ENCODE data around the gene EPB41L4A. TPM values are rescaled to one million over a fixed set of nuclear protein-coding genes. Genes with fewer than 3 reads are reported as not detected.

EPB41L4A gene
- total and polyA plus RNA-seq, 2 experiments from 2014 or later = 9.5 to 12.9 TPM

DNA sequence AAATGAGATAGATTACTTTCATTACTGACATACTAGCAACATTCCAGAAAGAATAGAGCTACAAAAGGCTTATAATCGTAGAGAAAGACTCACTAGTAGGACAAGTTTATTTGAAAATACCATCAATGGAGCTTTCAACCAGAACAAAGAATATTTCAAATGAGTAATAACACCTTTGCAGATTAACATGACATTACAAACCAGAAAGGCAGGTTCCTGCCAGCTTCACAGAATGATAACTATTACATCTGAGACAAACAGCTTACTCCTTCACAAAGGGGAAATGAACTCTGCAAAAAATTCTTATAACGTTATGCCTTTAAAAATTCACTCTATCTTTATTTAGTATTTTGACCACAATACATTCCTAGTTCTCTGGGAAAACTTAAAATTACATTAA is 103.1 kb downstream of the EPB41L4A start:
- Histone ChIP-seq H2AFZ (no peak overlapping the region), H3K9me2 (replicated peaks; ENCODE audit: insufficient read depth) (no peaks in the 10 kb centered on the region), H3K9me3 (ENCODE audit: low read depth) (no peaks in the 10 kb centered on the region), H3K4me1 (ENCODE audit: insufficient read depth) (peaks cover 8% of the 10 kb centered on the region), H3K4me3 (no peak overlapping the region), H3K36me3 (replicated peaks; ENCODE audit: insufficient read depth, low read depth) (no peaks in the 10 kb centered on the region), H3K79me2 (no peaks in the 10 kb centered on the region), H3K27me3 (no peaks in the 10 kb centered on the region), H3K4me2 (no peak overlapping the region), H3K27ac (no peak overlapping the region), H4K20me1 (ENCODE audit: insufficient read depth, poor library complexity, severe bottlenecking) (no peaks in the 10 kb centered on the region)
- no peak for DNase-seq (ENCODE audit: low spot score)
- WGBS (ENCODE audit: low lambda C conversion rate, missing lambda C conversion rate) = 57% methylated on average over 2 of the region's 2 CpGs
- TF ChIP-seq EZH2 (IDR thresholded peaks at IDR 0.05; ENCODE audit: borderline replicate concordance) = no peak
- no peak for TF ChIP-seq EZH2phosphoT487 (IDR thresholded peaks at IDR 0.05; ENCODE audit: low read depth, severe bottlenecking, unreplicated experiment)
- TF ChIP-seq, protein P1, sequence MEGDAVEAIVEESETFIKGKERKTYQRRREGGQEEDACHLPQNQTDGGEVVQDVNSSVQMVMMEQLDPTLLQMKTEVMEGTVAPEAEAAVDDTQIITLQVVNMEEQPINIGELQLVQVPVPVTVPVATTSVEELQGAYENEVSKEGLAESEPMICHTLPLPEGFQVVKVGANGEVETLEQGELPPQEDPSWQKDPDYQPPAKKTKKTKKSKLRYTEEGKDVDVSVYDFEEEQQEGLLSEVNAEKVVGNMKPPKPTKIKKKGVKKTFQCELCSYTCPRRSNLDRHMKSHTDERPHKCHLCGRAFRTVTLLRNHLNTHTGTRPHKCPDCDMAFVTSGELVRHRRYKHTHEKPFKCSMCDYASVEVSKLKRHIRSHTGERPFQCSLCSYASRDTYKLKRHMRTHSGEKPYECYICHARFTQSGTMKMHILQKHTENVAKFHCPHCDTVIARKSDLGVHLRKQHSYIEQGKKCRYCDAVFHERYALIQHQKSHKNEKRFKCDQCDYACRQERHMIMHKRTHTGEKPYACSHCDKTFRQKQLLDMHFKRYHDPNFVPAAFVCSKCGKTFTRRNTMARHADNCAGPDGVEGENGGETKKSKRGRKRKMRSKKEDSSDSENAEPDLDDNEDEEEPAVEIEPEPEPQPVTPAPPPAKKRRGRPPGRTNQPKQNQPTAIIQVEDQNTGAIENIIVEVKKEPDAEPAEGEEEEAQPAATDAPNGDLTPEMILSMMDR (IDR thresholded peaks at IDR 0.05; ENCODE audit: poor library complexity) = no peak

DNA sequence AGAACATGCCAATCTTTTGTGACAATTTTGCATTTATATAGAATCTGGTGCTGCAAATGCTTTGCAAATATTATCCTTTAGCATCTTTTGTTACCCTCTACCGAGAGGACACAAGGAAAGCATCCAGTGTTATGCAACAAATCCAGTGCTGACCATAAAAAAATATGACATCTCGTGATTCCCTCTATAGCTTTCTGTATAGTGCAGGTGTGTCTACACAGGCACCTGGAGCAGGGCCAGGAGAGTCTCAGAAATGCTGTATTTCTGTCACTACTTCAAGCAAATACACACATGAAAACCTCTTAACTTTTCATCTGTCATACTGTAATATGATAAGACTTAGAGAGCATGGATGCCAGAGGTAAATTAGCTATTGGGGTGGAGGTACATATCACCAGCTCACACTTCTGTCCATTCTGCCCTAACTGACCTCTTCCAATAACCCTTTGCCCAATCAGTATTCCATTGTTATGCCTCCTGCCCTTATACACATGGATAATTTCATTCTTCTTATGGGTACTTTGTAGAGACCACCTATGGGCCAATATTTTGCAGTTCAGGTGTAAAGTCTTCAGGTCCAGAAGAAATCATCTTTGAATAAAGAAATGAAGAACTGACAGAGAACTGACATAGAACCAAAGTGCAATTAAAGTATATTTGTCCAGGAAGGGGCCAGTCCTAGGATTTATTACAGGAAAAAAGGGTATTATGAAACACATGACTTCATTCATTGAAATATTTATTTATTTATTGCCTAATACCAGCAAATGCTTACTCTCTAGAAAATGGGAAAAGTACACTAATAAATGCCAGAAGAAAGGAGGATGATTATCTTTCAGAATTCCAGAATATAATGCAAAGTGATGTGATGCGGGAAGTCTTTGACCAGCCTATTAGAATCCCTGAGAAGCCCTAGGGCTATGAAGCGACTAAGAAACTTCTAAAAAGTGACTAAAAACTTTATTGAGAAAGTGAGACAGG is 106.5 kb downstream of the EPB41L4A start:
- peaks cover 8% of the 10 kb centered on the region for H3K4me1 ChIP-seq (ENCODE audit: insufficient read depth)
- no peak for DNase-seq (ENCODE audit: low spot score)
- no peaks in the 10 kb centered on the region for H3K9me3 ChIP-seq (ENCODE audit: low read depth)
- no peak overlapping the region for H3K4me3 ChIP-seq
- H2AFZ ChIP-seq = no peak overlapping the region
- no peak for TF ChIP-seq EZH2 (IDR thresholded peaks at IDR 0.05; ENCODE audit: borderline replicate concordance)
- no peak for TF ChIP-seq EZH2phosphoT487 (IDR thresholded peaks at IDR 0.05; ENCODE audit: low read depth, severe bottlenecking, unreplicated experiment)
- TF ChIP-seq, protein P1 (IDR thresholded peaks at IDR 0.05; ENCODE audit: poor library complexity) = no peak
- no peak overlapping the region for H3K27ac ChIP-seq
- 80% methylated on average over 4 of the region's 4 CpGs for WGBS (ENCODE audit: low lambda C conversion rate, missing lambda C conversion rate)
- H3K36me3 ChIP-seq (replicated peaks; ENCODE audit: insufficient read depth, low read depth) = no peaks in the 10 kb centered on the region
- no peaks in the 10 kb centered on the region for H4K20me1 ChIP-seq (ENCODE audit: insufficient read depth, poor library complexity, severe bottlenecking)
- H3K27me3 ChIP-seq = no peaks in the 10 kb centered on the region
- no peaks in the 10 kb centered on the region for H3K79me2 ChIP-seq
- no peaks in the 10 kb centered on the region for H3K9me2 ChIP-seq (replicated peaks; ENCODE audit: insufficient read depth)
- no peak overlapping the region for H3K4me2 ChIP-seq

DNA sequence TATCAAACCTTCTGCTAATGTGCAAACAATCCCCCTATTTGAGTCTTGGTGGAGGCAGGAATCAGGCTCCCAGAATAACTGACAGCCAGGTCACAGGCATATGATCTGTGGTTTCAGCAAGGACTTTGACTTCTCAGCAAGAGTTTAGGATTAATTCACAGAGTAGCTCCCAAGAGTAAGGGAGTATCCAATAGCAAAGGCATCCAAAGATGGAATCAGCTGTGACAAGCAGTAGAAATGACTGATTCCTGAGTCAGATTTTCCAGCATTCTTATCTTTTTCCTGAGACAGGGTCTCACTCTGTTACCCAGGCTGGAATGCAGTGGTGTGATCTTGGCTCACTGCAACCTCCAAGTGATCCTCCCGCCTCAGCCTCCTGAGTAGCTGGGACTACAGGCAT is 108.3 kb downstream of the EPB41L4A start:
- Histone ChIP-seq H3K27me3 (no peaks in the 10 kb centered on the region), H2AFZ (no peak overlapping the region), H3K4me2 (no peak overlapping the region), H3K9me2 (replicated peaks; ENCODE audit: insufficient read depth) (no peaks in the 10 kb centered on the region), H4K20me1 (ENCODE audit: insufficient read depth, poor library complexity, severe bottlenecking) (no peaks in the 10 kb centered on the region), H3K36me3 (replicated peaks; ENCODE audit: insufficient read depth, low read depth) (no peaks in the 10 kb centered on the region), H3K27ac (no peak overlapping the region), H3K79me2 (no peaks in the 10 kb centered on the region), H3K9me3 (ENCODE audit: low read depth) (no peaks in the 10 kb centered on the region), H3K4me3 (no peak overlapping the region), H3K4me1 (ENCODE audit: insufficient read depth) (peaks cover 8% of the 10 kb centered on the region)
- WGBS (ENCODE audit: low lambda C conversion rate, missing lambda C conversion rate) = 100% methylated on average over 1 of the region's 1 CpG
- no peak for DNase-seq (ENCODE audit: low spot score)
- TF ChIP-seq, protein P1 (IDR thresholded peaks at IDR 0.05; ENCODE audit: poor library complexity) = no peak
- TF ChIP-seq EZH2 (IDR thresholded peaks at IDR 0.05; ENCODE audit: borderline replicate concordance) (no peak), EZH2phosphoT487 (IDR thresholded peaks at IDR 0.05; ENCODE audit: low read depth, severe bottlenecking, unreplicated experiment) (no peak)
